Uterus (tissue), 4 donors: ENCODE data around the gene TMEM234. TPM values are rescaled to one million over a fixed set of nuclear protein-coding genes. Genes with fewer than 3 reads are reported as not detected.

ENCODE experiments used
- DNase-seq, 2 donors: peaks; one replicate each; pipeline ENCODE4 v3.0.0-alpha.2; 2019 to 2020
- H3K27ac ChIP-seq, 2 donors: fragments of 200-600 bp; sonication (generic); 1 replicate in 1 of 2; 2 replicates in 1 of 2; pipeline ENCODE4 v1.5.1; 2016 to 2018
- H3K27me3 ChIP-seq, 2 donors: fragments of 200-600 bp; sonication (generic); one replicate each; pipeline ENCODE4 v1.5.1; 2018 to 2019; ENCODE audit warnings: control low read depth in 1 of 2
- H3K36me3 ChIP-seq, 2 donors: fragments of 200-600 bp; sonication (generic); one replicate each; pipeline ENCODE4 v1.5.1; 2019; ENCODE audit warnings: control low read depth in 1 of 2
- H3K4me1 ChIP-seq, 2 donors: fragments of 200-600 bp; sonication (generic); one replicate each; pipeline ENCODE4 v1.5.1; 2018 to 2019; ENCODE audit warnings: control low read depth in 1 of 2
- H3K4me3 ChIP-seq, 2 donors: fragments of 200-600 bp; sonication (generic); 1 replicate in 1 of 2; 2 replicates in 1 of 2; pipeline ENCODE4 v1.5.1; 2018 to 2019; ENCODE audit warnings: mild to moderate bottlenecking in 1 of 2
- H3K9me3 ChIP-seq, 2 donors: fragments of 200-600 bp; sonication (generic); one replicate each; pipeline ENCODE4 v1.5.1; 2019; ENCODE audit warnings: control low read depth in 1 of 2
- POLR2A ChIP-seq, 2 donors: fragments of 450-650 bp; IDR thresholded peaks; one replicate each; pipeline ENCODE4 v1.6.1; 2016; ENCODE audit warnings: antibody characterized with exemption in 2 of 2, mild to moderate bottlenecking in 1 of 2, moderate library complexity in 1 of 2
- intact Hi-C: fragments of 100-400 bp; cut with DNase I; formaldehyde crosslinking; loops from one replicate; pipeline ENCODE4 v1.15.1; 2023; ENCODE audit warnings: low total_unique reads
- total RNA-seq, 4 donors: library from RNA; depleted of rRNA in 3 of 4; stranded (reverse); fragments of >200 nt in 3 of 4; gene quantifications; one replicate each; pipeline versions ENCODE4 v1.1.0 to v1.2.4, GENCODE V29; 2014 to 2023
- TF ChIP-seq, protein P1 (sequence below), 4 experiments: fragments of 200-600 bp in 2 of 4; fragments of 450-650 bp in 2 of 4; sonication (generic) in 2 of 4; IDR thresholded peaks; one replicate each; pipeline ENCODE4 v1.5.1; 2016 to 2019; ENCODE audit warnings: antibody characterized with exemption in 4 of 4, mild to moderate bottlenecking in 2 of 4, moderate library complexity in 1 of 4
- donor health status: DM: yes; HTN: yes; CAD: no.

The TMEM234 gene
- total RNA-seq, 4 donors from 2014 or later = 0.59 to 40.8 (median 13.5) TPM

DNA sequence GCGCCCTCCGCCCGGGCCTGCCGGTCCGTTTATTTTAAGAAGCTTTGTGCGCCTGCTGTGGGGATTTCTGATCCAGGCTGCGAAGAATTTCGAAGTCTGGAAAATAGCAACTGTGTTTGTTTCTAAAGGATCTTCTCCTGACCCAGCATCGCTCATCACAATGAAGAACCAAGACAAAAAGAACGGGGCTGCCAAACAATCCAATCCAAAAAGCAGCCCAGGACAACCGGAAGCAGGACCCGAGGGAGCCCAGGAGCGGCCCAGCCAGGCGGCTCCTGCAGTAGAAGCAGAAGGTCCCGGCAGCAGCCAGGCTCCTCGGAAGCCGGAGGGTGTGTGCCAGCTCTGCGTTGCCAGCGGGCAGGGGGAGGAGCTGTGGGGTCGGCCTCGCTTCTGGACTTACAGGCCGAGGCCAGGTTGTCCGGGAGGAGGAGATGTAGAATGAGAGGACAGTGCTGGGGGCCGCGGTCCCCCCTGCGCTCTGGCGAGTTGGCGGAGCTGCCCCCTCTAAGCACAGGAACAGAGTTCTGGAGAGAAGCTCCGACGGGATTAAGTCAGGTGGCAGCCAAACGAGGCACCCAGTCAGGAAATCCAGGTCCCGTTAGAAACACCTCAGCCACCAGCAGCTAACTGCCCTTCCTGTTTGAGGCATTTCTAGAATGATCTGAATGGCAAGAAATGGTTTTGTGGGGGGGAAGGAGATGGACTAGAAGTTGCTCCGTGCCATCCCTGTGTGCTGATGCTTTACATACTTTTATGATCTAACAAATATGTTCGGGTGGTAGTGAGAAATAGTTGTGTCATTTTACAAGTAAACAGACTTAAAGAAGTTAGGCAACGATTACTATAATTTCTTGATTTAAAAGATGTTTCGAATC, 41.7 kb downstream of the TMEM234 start:
- peak; percentile 47 to 59 for DNase-seq
- peaks cover 13 to 15% of the 10 kb centered on the region in 2 donors for H3K4me1 ChIP-seq
- H3K4me3 ChIP-seq = peak overlapping the region; percentile 50 to 63
- H3K36me3 ChIP-seq = no peaks in the 10 kb centered on the region
- no peak for TF ChIP-seq POLR2A (IDR thresholded peaks at IDR 0.05)
- TF ChIP-seq, protein P1, sequence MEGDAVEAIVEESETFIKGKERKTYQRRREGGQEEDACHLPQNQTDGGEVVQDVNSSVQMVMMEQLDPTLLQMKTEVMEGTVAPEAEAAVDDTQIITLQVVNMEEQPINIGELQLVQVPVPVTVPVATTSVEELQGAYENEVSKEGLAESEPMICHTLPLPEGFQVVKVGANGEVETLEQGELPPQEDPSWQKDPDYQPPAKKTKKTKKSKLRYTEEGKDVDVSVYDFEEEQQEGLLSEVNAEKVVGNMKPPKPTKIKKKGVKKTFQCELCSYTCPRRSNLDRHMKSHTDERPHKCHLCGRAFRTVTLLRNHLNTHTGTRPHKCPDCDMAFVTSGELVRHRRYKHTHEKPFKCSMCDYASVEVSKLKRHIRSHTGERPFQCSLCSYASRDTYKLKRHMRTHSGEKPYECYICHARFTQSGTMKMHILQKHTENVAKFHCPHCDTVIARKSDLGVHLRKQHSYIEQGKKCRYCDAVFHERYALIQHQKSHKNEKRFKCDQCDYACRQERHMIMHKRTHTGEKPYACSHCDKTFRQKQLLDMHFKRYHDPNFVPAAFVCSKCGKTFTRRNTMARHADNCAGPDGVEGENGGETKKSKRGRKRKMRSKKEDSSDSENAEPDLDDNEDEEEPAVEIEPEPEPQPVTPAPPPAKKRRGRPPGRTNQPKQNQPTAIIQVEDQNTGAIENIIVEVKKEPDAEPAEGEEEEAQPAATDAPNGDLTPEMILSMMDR (IDR thresholded peaks at IDR 0.05) = no peak
- H3K27me3 ChIP-seq = no peaks in the 10 kb centered on the region
- peak overlapping the region; percentile 91 to 96 for H3K27ac ChIP-seq
- intact Hi-C loops = no loop called here
- H3K9me3 ChIP-seq = no peaks in the 10 kb centered on the region

DNA sequence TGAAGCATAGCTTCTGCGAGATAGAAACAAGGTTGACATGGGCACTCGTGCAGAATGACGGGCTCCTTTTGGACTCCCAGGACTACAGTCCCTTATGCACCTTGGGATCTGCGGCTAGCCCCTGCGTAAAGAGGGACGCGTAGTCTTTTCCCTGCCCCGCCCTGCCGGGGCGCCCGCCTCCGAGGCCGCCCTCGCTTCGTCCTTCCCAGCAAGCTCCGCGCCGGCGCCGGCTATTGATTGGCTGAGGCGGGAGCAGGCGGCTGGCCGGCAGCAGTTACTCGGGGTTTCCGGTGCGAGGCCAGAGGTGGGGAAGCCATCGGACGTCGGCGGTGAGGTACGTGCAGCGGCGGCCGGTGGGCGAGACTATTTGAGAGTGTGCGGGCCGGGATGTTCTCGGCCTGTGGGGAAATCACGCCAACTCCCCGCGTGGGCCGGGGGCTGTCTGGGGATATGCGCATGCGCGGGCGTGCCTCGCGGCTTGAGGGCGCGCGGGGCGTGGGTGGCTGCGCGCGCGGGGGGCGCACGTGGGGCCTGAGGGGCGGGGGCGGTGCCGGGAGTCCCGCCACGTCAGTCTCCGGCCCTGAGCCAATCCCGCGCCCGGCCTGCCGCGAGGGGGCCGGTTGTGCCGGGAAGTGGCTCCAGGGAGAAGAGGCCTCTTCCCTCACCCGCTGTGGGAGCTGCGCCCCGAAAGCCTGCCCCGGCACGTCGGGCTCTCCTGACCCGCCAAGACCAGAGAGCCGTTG, 42.5 kb downstream of the TMEM234 start, which contains the start of gene TXLNA:
Gene TXLNA (plus strand): TSS at position 233 of the 743 bp plus-strand sequence. CDS start 671 bp downstream, outside the sequence.
- peak; percentile 22 to 71 for TF ChIP-seq POLR2A (IDR thresholded peaks at IDR 0.05)
- TF ChIP-seq, protein P1 (IDR thresholded peaks at IDR 0.05) = peak; percentile 14 to 32 (median 24)
- intact Hi-C loops = no loop called here
- no peaks in the 10 kb centered on the region for H3K9me3 ChIP-seq
- DNase-seq = peak; percentile 93 to 94
- peak within 1 kb of the TSS; percentile 50 to 63 for H3K4me3 ChIP-seq
- H3K36me3 ChIP-seq = no peaks in the 10 kb centered on the region
- H3K27ac ChIP-seq = peak within 1 kb of the TSS; percentile 91 to 96
- peaks cover 13 to 15% of the 10 kb centered on the region in 2 donors for H3K4me1 ChIP-seq
- no peaks in the 10 kb centered on the region for H3K27me3 ChIP-seq

DNA sequence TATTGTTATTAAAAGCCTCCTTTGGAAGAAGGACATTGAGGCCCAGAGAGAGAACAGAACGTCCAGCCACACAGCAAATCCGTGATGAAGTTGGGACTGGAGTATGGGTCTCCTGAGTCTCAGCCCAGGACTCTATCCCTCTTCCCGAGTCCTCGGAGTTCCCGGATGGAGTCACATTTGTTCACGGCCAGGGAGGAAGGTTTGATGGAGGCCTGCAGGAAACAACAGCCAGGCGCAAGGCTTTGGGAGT, 43.0 kb downstream of the TMEM234 start:
- no peaks in the 10 kb centered on the region for H3K9me3 ChIP-seq
- DNase-seq = no peak
- H3K4me1 ChIP-seq = peaks cover 12 to 13% of the 10 kb centered on the region in 2 donors
- peak overlapping the region; percentile 50 to 63 for H3K4me3 ChIP-seq
- no peaks in the 10 kb centered on the region for H3K36me3 ChIP-seq
- peak overlapping the region; percentile 91 to 96 for H3K27ac ChIP-seq
- no peak for TF ChIP-seq POLR2A (IDR thresholded peaks at IDR 0.05)
- TF ChIP-seq, protein P1 (IDR thresholded peaks at IDR 0.05) = no peak
- H3K27me3 ChIP-seq = no peaks in the 10 kb centered on the region
- intact Hi-C loops = no loop called here

DNA sequence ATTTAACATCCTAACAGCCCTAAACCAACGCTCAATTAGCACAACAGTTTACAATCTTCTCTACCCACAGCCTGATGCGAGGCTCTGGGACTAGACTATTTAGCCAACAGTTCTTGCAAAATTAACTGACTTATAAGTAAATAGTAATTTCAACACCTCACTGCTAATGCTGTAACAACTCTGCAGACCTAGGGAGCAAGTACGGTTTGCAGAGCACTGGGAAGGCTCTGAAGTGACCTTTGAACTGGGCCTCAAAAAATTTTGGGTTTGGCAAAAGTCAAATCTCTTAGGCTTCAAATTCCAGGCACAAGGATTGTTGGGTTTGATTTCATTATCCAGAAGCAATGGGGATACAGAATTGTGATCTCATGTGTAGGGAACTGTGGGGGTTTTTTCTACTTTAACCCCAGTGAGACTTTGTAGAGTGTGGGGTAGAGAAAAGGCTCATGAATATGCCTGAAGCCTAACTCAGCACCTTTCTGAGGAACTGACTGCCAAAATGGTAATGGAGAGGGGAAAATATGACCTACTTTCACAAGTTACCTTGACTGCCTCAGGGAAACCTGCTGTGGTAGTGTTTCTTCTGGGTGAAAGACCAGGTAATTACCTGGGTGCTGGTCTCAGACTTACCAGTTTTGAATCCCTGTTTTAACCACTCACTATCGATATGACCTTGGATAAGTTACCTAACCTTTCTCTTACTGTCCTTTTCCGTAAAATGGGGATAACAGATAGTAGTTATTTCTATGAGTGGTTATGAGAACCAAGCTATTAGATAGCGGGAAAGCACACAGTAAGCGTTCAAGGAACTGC, 43.6 kb downstream of the TMEM234 start:
- Histone ChIP-seq H3K27me3 (no peaks in the 10 kb centered on the region), H3K36me3 (no peaks in the 10 kb centered on the region), H3K9me3 (no peaks in the 10 kb centered on the region), H3K27ac (peak overlapping the region; percentile 91 to 96), H3K4me1 (peaks cover 12 to 13% of the 10 kb centered on the region in 2 donors), H3K4me3 (peak overlapping the region; percentile 50 to 63)
- no peak for DNase-seq
- TF ChIP-seq, protein P1 (IDR thresholded peaks at IDR 0.05) = no peak
- intact Hi-C loops = no loop called here
